Measurements from ENCODE around the gene GNG12. TPM values are rescaled to one million over a fixed set of nuclear protein-coding genes. Genes with fewer than 3 reads are reported as not detected.
"Not testable (repeated sequence)": the region's sequence is repeated elsewhere in the genome, so short reads cannot be mapped to it uniquely, and the experiment has no call there.

The GNG12 gene
- total RNA-seq, 2 donors from 2014 or later, result 77.1 to 131 TPM

DNA sequence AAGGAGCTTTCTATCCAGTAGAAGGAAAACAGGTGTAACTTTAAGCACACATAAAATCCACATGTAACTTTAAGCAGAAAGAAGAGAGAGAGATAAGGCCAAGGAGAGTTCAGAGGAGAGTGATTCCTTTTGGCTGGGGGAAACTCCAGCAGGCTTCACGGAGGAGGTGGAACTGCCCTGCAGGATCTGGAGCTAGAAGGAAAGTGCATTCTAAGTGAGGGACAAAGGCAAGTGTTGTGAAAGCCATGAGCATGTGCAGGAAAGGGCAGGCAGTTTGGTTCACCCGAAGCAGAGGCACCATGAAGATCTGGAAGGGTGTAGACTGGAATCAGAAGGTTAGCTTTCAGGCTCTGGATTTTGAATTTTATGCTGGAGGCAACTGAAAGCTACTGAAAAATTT lies 101.9 kb downstream of the GNG12 start:
- intact Hi-C loops (cut with DNase I), result no loop called here
- no peak for DNase-seq
- Histone ChIP-seq H3K36me3 (no peaks in the 10 kb centered on the region), H3K9me3 (no peaks in the 10 kb centered on the region), H3K4me1 (peaks cover 9% of the 10 kb centered on the region), H3K27me3 (no peaks in the 10 kb centered on the region), H3K27ac (no peak overlapping the region), H3K9ac (ENCODE audit: low read depth in 2 of 2, low read length in 2 of 2) (no peak overlapping the region), H3K4me3 (no peak overlapping the region)
- TF ChIP-seq, protein P1, sequence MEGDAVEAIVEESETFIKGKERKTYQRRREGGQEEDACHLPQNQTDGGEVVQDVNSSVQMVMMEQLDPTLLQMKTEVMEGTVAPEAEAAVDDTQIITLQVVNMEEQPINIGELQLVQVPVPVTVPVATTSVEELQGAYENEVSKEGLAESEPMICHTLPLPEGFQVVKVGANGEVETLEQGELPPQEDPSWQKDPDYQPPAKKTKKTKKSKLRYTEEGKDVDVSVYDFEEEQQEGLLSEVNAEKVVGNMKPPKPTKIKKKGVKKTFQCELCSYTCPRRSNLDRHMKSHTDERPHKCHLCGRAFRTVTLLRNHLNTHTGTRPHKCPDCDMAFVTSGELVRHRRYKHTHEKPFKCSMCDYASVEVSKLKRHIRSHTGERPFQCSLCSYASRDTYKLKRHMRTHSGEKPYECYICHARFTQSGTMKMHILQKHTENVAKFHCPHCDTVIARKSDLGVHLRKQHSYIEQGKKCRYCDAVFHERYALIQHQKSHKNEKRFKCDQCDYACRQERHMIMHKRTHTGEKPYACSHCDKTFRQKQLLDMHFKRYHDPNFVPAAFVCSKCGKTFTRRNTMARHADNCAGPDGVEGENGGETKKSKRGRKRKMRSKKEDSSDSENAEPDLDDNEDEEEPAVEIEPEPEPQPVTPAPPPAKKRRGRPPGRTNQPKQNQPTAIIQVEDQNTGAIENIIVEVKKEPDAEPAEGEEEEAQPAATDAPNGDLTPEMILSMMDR (IDR thresholded peaks at IDR 0.05), result no peak

DNA sequence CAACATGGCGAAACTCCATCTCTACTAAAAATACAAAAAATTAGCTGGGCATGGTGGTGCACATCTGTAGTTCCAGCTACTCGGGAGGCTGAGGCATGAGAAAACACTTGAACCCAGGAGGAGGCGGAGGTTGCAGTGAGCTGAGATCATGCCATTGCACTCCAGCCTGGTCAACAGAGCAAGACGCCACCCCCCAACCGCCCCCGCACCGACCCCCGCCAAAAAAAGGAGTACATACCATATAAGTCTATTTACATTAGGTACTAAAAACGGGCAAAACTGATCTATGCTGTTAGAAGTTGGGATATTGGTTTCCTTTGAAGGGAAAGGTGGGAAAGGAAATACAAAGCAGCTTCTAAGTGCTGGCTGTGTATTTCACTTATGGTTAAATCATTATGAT lies 103.0 kb downstream of the GNG12 start:
- H3K27me3 ChIP-seq; intact Hi-C loops (cut with DNase I); DNase-seq; H3K9ac ChIP-seq (ENCODE audit: low read depth in 2 of 2, low read length in 2 of 2); H3K4me3 ChIP-seq; H3K36me3 ChIP-seq; H3K9me3 ChIP-seq; H3K27ac ChIP-seq; H3K4me1 ChIP-seq: not testable (repeated sequence)

DNA sequence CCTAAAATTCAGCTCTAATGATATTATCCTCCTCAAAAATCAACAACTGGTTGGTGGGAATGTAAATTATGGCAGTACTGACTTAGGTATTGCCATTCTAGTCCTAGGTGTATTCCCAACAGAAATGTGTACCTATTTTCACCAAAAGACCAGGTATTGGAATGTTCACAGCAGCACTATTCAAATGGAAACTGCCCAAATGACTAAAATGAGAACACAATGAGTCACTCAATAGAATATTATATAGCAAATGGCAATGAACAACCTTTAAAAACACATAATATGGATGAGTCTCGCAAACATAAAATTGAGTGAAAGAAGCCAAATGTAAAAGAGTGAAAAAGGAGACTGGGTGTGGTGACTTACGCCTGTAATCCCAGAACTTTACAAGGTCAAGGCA lies 103.4 kb downstream of the GNG12 start:
- DNase-seq, result no peak
- TF ChIP-seq, protein P1 (IDR thresholded peaks at IDR 0.05), result no peak
- Histone ChIP-seq H3K27ac (no peak overlapping the region), H3K4me1 (no peaks in the 10 kb centered on the region), H3K9ac (ENCODE audit: low read depth in 2 of 2, low read length in 2 of 2) (no peak overlapping the region), H3K9me3 (no peaks in the 10 kb centered on the region), H3K36me3 (no peaks in the 10 kb centered on the region), H3K27me3 (no peaks in the 10 kb centered on the region), H3K4me3 (no peak overlapping the region)
- intact Hi-C loops (cut with DNase I), result no loop called here

DNA sequence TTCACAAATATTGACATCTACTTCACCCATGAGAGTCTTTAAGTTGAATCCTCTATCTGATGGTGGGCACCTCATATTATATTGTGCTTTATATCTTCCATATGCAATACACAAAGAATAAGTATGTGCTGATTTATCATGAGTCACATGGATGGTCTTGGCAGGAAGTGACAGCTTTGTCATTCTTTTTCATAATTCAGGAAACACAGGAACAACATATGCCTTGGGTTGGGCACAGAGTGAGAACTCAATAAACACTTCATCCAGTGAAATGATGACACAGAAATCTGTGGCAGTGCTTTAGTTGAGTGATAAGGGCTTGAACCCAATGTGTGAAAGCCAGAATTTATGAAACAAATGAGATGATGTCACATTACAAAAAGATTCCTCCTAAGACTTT lies 107.0 kb downstream of the GNG12 start:
- Histone ChIP-seq H3K9me3 (no peaks in the 10 kb centered on the region), H3K4me1 (no peaks in the 10 kb centered on the region), H3K36me3 (no peaks in the 10 kb centered on the region), H3K27ac (no peak overlapping the region), H3K4me3 (no peak overlapping the region), H3K27me3 (no peaks in the 10 kb centered on the region), H3K9ac (ENCODE audit: low read depth in 2 of 2, low read length in 2 of 2) (no peak overlapping the region)
- TF ChIP-seq, protein P1 (IDR thresholded peaks at IDR 0.05), result no peak
- intact Hi-C loops (cut with DNase I), result no loop called here
- DNase-seq, result no peak

DNA sequence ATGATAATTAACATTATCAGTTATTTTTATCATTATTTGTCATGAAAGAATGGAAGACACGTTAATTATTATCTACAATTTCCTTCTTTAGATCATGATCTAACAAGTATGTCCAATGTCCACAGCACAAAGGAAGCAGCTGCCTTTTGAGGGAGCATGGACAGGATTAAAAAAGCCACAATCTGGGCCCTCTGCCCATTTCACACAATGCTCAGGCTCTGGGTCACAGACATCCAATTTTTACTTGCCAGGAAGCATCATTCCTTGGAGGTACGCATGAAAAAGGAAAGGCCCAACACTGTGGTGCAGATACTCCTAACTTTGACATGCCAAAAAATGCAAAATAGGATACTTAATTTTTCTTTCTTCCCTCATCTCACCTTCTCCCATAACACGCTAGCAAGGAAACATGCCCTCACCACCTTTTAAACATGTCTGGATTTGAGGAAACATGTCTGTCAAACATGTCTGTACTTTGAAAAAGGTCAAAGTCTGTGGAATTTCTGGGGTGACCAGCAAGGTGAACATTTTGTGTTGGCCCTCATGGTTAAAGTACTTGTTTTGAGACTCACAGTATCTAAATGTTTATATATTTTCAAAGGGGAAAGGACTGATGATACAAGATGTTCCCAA lies 108.2 kb downstream of the GNG12 start:
- no peaks in the 10 kb centered on the region for H3K27me3 ChIP-seq
- H3K4me1 ChIP-seq, result no peaks in the 10 kb centered on the region
- H3K9ac ChIP-seq (ENCODE audit: low read depth in 2 of 2, low read length in 2 of 2), result no peak overlapping the region
- H3K27ac ChIP-seq, result peak overlapping the region; percentile 9
- no peak for DNase-seq
- intact Hi-C loops (cut with DNase I), result loop anchor here (5.0 kb wide), 1 partner anchor 497 kb away; no protein-coding TSS in a partner anchor
- H3K4me3 ChIP-seq, result no peak overlapping the region
- TF ChIP-seq, protein P1 (IDR thresholded peaks at IDR 0.05), result no peak
- no peaks in the 10 kb centered on the region for H3K36me3 ChIP-seq
- no peaks in the 10 kb centered on the region for H3K9me3 ChIP-seq

DNA sequence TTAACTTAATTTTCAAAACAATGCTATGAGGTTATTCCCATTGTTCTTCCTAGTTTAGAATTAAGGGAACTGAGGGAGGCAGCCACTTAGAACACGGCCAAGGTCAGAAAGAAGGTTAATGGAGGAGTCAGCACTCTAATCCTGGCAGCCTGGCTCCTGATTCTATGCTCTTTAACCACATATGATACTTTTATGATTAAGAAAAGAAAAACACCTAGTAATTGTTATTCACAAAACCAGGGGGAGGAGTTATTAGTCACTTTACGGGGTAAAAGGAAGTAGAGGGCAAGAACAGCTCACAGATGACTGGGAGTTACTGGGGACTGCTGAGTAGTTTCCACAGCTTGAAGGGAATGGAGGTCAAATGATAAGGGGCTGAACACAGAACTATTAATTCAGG lies 109.6 kb downstream of the GNG12 start:
- no peak for DNase-seq
- Histone ChIP-seq H3K27me3 (no peaks in the 10 kb centered on the region), H3K27ac (no peak overlapping the region), H3K4me3 (no peak overlapping the region), H3K9ac (ENCODE audit: low read depth in 2 of 2, low read length in 2 of 2) (no peak overlapping the region), H3K36me3 (no peaks in the 10 kb centered on the region), H3K4me1 (no peaks in the 10 kb centered on the region), H3K9me3 (no peaks in the 10 kb centered on the region)
- intact Hi-C loops (cut with DNase I), result loop anchor here (5.0 kb wide), 1 partner anchor 499 kb away; no protein-coding TSS in a partner anchor
- TF ChIP-seq, protein P1 (IDR thresholded peaks at IDR 0.05), result no peak
